GM12878 (cell line): ENCODE results near the gene KCNA3.

Source experiments
- CBFB ChIP-seq: IDR thresholded peaks from 2 replicates; pipeline ENCODE4 v1.6.1; 2016; ENCODE audit warnings: antibody characterized with exemption, low read depth
- FOXM1 ChIP-seq: IDR thresholded peaks from 2 replicates; pipeline ENCODE4 v1.6.1; 2012; ENCODE audit warnings: low read depth, mild to moderate bottlenecking, inconsistent platforms, low read length, moderate library complexity
- JUNB ChIP-seq: IDR thresholded peaks from 2 replicates; pipeline ENCODE4 v1.6.1; 2016; ENCODE audit warnings: antibody characterized with exemption, mild to moderate bottlenecking
- NR2C2 ChIP-seq: IDR thresholded peaks from 2 replicates; pipeline ENCODE4 v1.6.1; 2011; ENCODE audit warnings: borderline replicate concordance, low read depth; ENCODE audit not compliant: control insufficient read depth, insufficient read length
- SP1 ChIP-seq: IDR thresholded peaks from one replicate; pipeline ENCODE4 v1.6.1; 2011; ENCODE audit warnings: low read depth, low read length
- SREBF1 ChIP-seq: IDR thresholded peaks from 2 replicates; pipeline ENCODE4 v1.6.1; 2012; ENCODE audit warnings: mild to moderate bottlenecking, low read length
- TF ChIP-seq, protein P1 (sequence below), 3 experiments: IDR thresholded peaks in 2 of 3; conservative IDR thresholded peaks in 1 of 3; 2 replicates each; pipeline ENCODE4 v1.5.1; 2011; ENCODE audit warnings: low read depth in 3 of 3, low read length in 3 of 3, mild to moderate bottlenecking in 3 of 3, control low read depth in 2 of 3, moderate library complexity in 2 of 3, inconsistent platforms in 1 of 3, mixed read lengths in 1 of 3; ENCODE audit not compliant: control insufficient read depth in 2 of 3, insufficient read depth in 1 of 3; ENCODE audit errors: extremely low read depth in 1 of 3

DNA sequence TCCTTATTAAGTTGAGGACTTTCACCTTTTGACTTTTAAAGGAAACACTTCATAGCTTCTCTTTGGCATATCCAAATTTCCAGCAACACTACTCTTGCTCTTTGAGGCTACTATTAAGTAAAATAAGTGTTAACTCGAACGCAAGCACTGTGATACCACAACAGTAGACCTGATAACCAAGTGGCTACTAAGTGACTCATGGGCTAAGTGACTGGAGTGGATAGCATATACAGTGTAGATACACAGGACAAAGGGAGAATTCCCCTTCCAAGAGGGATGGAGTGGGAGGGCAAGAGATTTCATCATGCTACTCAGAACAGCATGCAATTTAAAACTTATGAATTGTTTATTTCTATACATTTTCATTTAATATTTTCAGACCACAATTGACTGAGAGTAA is 9.8 kb upstream of the KCNA3 start:
- TF ChIP-seq FOXM1 = no peak
- TF ChIP-seq, protein P1, sequence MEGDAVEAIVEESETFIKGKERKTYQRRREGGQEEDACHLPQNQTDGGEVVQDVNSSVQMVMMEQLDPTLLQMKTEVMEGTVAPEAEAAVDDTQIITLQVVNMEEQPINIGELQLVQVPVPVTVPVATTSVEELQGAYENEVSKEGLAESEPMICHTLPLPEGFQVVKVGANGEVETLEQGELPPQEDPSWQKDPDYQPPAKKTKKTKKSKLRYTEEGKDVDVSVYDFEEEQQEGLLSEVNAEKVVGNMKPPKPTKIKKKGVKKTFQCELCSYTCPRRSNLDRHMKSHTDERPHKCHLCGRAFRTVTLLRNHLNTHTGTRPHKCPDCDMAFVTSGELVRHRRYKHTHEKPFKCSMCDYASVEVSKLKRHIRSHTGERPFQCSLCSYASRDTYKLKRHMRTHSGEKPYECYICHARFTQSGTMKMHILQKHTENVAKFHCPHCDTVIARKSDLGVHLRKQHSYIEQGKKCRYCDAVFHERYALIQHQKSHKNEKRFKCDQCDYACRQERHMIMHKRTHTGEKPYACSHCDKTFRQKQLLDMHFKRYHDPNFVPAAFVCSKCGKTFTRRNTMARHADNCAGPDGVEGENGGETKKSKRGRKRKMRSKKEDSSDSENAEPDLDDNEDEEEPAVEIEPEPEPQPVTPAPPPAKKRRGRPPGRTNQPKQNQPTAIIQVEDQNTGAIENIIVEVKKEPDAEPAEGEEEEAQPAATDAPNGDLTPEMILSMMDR (IDR thresholded peaks at IDR 0.05 in 2 of 3, conservative IDR thresholded peaks at IDR 0.05 in 1 of 3; ENCODE audit: control insufficient read depth in 2 of 3, extremely low read depth in 1 of 3, insufficient read depth in 1 of 3, low read depth in 3 of 3, low read length in 3 of 3) = no peak
- no peak for TF ChIP-seq NR2C2
- TF ChIP-seq SP1 = no peak
- TF ChIP-seq JUNB = no peak
- no peak for TF ChIP-seq SREBF1
- TF ChIP-seq CBFB = no peak
